GM23338 (cell line): ENCODE results near the gene OTUB1. TPM values are rescaled to one million over a fixed set of nuclear protein-coding genes. Genes with fewer than 3 reads are reported as not detected.

Experiments
- ATAC-seq: fragments of 200-7000 bp; cut with Tn5 transposase; 3 replicates; pipeline ENCODE4 v1.9.1; 2020
- DNase-seq: peaks from one replicate; pipeline ENCODE4 v3.0.0-alpha.2; 2015; ENCODE audit warnings: low spot score
- H2AFZ ChIP-seq: fragments of 200-600 bp; sonication (generic); 2 replicates; pipeline ENCODE4 v1.8.0; 2016; ENCODE audit warnings: antibody characterized with exemption, mild to moderate bottlenecking, moderate library complexity
- H3F3A ChIP-seq: fragments of 200-600 bp; sonication (generic); replicated peaks from 2 replicates; pipeline ENCODE4 v1.8.0; 2017; ENCODE audit warnings: antibody characterized with exemption, mixed run types, low read depth
- H3K27ac ChIP-seq: fragments of 200-600 bp; sonication (generic); 2 replicates; pipeline ENCODE4 v1.6.1; 2016; ENCODE audit warnings: low read depth
- H3K27me3 ChIP-seq: fragments of 200-600 bp; sonication (generic); 2 replicates; pipeline ENCODE4 v1.8.0; 2016; ENCODE audit warnings: mild to moderate bottlenecking, mixed run types, moderate library complexity; ENCODE audit not compliant: insufficient read depth
- H3K36me3 ChIP-seq: fragments of 200-600 bp; sonication (generic); 2 replicates; pipeline ENCODE4 v1.8.0; 2016; ENCODE audit warnings: mild to moderate bottlenecking; ENCODE audit not compliant: insufficient read depth
- H3K4me1 ChIP-seq: fragments of 200-600 bp; sonication (generic); 2 replicates; pipeline ENCODE4 v1.8.0; 2016; ENCODE audit warnings: mild to moderate bottlenecking, moderate library complexity; ENCODE audit not compliant: insufficient read depth
- H3K4me2 ChIP-seq: fragments of 200-600 bp; sonication (generic); 2 replicates; pipeline ENCODE4 v1.7.1; 2017; ENCODE audit warnings: mixed run types
- H3K4me3 ChIP-seq: fragments of 200-600 bp; sonication (generic); 2 replicates; pipeline ENCODE4 v1.6.1; 2016; ENCODE audit warnings: mixed run types
- H3K79me2 ChIP-seq: fragments of 200-600 bp; sonication (generic); replicated peaks from 2 replicates; pipeline ENCODE4 v1.8.0; 2017; ENCODE audit warnings: mild to moderate bottlenecking; ENCODE audit not compliant: insufficient read depth
- H3K9me2 ChIP-seq: fragments of 200-600 bp; sonication (generic); 2 replicates; pipeline ENCODE4 v1.8.0; 2017; ENCODE audit not compliant: insufficient read depth
- H4K20me1 ChIP-seq: fragments of 200-600 bp; sonication (generic); replicated peaks from 2 replicates; pipeline ENCODE4 v1.8.0; 2017; ENCODE audit warnings: mild to moderate bottlenecking; ENCODE audit not compliant: insufficient read depth
- H3K27ac Mint-ChIP-seq: 2 replicates; pipeline ENCODE4 v1.8.0; 2020; ENCODE audit warnings: inconsistent platforms, mild to moderate bottlenecking, moderate library complexity, mixed read lengths
- H3K27me3 Mint-ChIP-seq: 3 replicates; pipeline ENCODE4 v1.8.0; 2022; ENCODE audit warnings: low read depth, mild to moderate bottlenecking, moderate library complexity, mixed read lengths, inconsistent platforms; ENCODE audit not compliant: insufficient read depth, poor library complexity
- H3K36me3 Mint-ChIP-seq: 3 replicates; pipeline ENCODE4 v1.8.0; 2021; ENCODE audit warnings: low read depth, mild to moderate bottlenecking, inconsistent platforms, moderate library complexity, mixed read lengths
- H3K4me1 Mint-ChIP-seq: 3 replicates; pipeline ENCODE4 v1.8.0; 2020; ENCODE audit warnings: mild to moderate bottlenecking, inconsistent platforms, mixed read lengths
- H3K4me3 Mint-ChIP-seq: 3 replicates; pipeline ENCODE4 v1.8.0; 2021; ENCODE audit warnings: moderate library complexity, mild to moderate bottlenecking, inconsistent platforms, mixed read lengths
- H3K9me3 Mint-ChIP-seq: 3 replicates; pipeline ENCODE4 v1.8.0; 2020; ENCODE audit warnings: moderate library complexity, mild to moderate bottlenecking, inconsistent platforms, mixed read lengths
- EZH2phosphoT487 ChIP-seq: fragments of 200-600 bp; sonication (generic); IDR thresholded peaks from one replicate; pipeline ENCODE4 v1.8.1; 2018; ENCODE audit warnings: antibody characterized with exemption; ENCODE audit not compliant: unreplicated experiment
- REST ChIP-seq: IDR thresholded peaks from one replicate; pipeline ENCODE4 v1.6.1; 2018; ENCODE audit warnings: antibody characterized with exemption; ENCODE audit not compliant: unreplicated experiment
- ZNF114 ChIP-seq: fragments of 250-450 bp; sonication (Bioruptor Pico); IDR thresholded peaks from 2 replicates; pipeline ENCODE4 v1.5.0; 2020; ENCODE audit warnings: mild to moderate bottlenecking, moderate library complexity
- ZNF462 ChIP-seq: fragments of 250-450 bp; sonication (Bioruptor Pico); IDR thresholded peaks from 2 replicates; pipeline ENCODE4 v1.5.0; 2020; ENCODE audit warnings: mild to moderate bottlenecking, moderate library complexity
- polyA plus RNA-seq: library from polyadenylated mRNA; unstranded; fragments of >200 nt; fragmentation: Nextera tagmentation; extraction: Ambion mirVana; gene quantifications from 2 replicates; pipeline ENCODE4 v1.2.1, GENCODE V29; 2016
- total RNA-seq: library from RNA; depleted of rRNA; stranded (reverse); fragments of >200 nt; shearing (Covaris generic); gene quantifications from 2 replicates; pipeline ENCODE4 v1.2.3, GENCODE V29; 2014

OTUB1 gene
- total and polyA plus RNA-seq, 2 experiments from 2014 or later: 122 to 207 TPM

- H3K27ac Mint-ChIP-seq: no peak overlapping the region; the same call in 1 of the 2 replicates
- ATAC-seq: no peak
Measured at GRCh38 chr11:63986932-63987513, 785 bp downstream of the OTUB1 start.

More at GRCh38 chr11:63986932-63987513, 785 bp downstream of the OTUB1 start:
- peak overlapping the region; percentile 84 for H3K4me3 Mint-ChIP-seq
- peaks cover 47% of the 10 kb centered on the region for H3K36me3 Mint-ChIP-seq
- Histone ChIP-seq H4K20me1 (peaks cover 10% of the 10 kb centered on the region), H3K4me2 (peak overlapping the region; percentile 83), H3F3A (peaks cover 28% of the 10 kb centered on the region), H3K79me2 (peaks cover 28% of the 10 kb centered on the region), H3K27ac (peak overlapping the region; percentile 95), H3K36me3 (peaks cover 12% of the 10 kb centered on the region; the same call in 1 of the 2 replicates), H2AFZ (no peak overlapping the region), H3K27me3 (no peaks in the 10 kb centered on the region), H3K4me1 (peaks cover 16% of the 10 kb centered on the region), H3K9me2 (no peaks in the 10 kb centered on the region), H3K4me3 (peak overlapping the region; percentile 79)
- TF ChIP-seq ZNF114 (CRISPR knock-in tag) (no peak), REST (no peak), ZNF462 (CRISPR knock-in tag) (no peak), EZH2phosphoT487 (no peak)
- H3K27me3 Mint-ChIP-seq: peaks cover 20% of the 10 kb centered on the region
- peaks cover 25% of the 10 kb centered on the region for H3K4me1 Mint-ChIP-seq
- no peak for DNase-seq
- no peaks in the 10 kb centered on the region for H3K9me3 Mint-ChIP-seq
